ENCODE measurements around the gene KCNH1. TPM values are rescaled to one million over a fixed set of nuclear protein-coding genes. Genes with fewer than 3 reads are reported as not detected.

Gene KCNH1
- total and polyA plus RNA-seq, 7 donors, result 0.10 to 0.22 (median 0.17) TPM

DNA sequence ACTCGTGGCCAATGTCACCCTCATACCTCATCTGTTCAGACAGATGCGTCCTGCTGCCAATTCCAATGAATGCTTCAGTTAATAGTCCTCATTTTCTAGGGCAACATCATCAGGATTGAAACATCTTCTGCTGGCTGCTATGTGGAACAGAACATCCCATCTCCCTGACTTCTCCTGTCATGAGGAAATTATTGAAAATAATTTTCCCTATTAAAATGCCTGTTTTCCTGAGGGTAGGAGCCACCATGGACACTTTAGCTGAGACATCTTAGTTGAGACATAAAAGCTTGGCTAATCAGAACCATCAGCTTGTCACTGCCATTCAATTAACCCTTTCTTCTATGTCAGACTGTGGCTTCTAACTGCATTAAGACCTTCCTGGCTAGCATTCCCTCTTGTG is 409.2 kb downstream of the KCNH1 start:
- no peak overlapping the region for H3K27ac ChIP-seq
- 72 to 77% (median 72%) methylated on average over 2 of the region's 2 CpGs for WGBS, 3 donors
- intact Hi-C loops (cut with DNase I), result no loop called here
- DNase-seq (no peak), ATAC-seq (no peak)
- no peaks in the 10 kb centered on the region for H3K36me3 ChIP-seq (ENCODE audit: insufficient read depth in 1 of 2, low read depth in 1 of 2)
- no peaks in the 10 kb centered on the region for H3K4me1 ChIP-seq
- TF ChIP-seq, protein P1, sequence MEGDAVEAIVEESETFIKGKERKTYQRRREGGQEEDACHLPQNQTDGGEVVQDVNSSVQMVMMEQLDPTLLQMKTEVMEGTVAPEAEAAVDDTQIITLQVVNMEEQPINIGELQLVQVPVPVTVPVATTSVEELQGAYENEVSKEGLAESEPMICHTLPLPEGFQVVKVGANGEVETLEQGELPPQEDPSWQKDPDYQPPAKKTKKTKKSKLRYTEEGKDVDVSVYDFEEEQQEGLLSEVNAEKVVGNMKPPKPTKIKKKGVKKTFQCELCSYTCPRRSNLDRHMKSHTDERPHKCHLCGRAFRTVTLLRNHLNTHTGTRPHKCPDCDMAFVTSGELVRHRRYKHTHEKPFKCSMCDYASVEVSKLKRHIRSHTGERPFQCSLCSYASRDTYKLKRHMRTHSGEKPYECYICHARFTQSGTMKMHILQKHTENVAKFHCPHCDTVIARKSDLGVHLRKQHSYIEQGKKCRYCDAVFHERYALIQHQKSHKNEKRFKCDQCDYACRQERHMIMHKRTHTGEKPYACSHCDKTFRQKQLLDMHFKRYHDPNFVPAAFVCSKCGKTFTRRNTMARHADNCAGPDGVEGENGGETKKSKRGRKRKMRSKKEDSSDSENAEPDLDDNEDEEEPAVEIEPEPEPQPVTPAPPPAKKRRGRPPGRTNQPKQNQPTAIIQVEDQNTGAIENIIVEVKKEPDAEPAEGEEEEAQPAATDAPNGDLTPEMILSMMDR (IDR thresholded peaks at IDR 0.05), result no peak
- H3K27me3 ChIP-seq (ENCODE audit: insufficient read depth in 3 of 3, low read length in 2 of 3), result no peaks in the 10 kb centered on the region
- H3K4me3 ChIP-seq, result no peak overlapping the region
- H3K9me3 ChIP-seq, result no peaks in the 10 kb centered on the region

DNA sequence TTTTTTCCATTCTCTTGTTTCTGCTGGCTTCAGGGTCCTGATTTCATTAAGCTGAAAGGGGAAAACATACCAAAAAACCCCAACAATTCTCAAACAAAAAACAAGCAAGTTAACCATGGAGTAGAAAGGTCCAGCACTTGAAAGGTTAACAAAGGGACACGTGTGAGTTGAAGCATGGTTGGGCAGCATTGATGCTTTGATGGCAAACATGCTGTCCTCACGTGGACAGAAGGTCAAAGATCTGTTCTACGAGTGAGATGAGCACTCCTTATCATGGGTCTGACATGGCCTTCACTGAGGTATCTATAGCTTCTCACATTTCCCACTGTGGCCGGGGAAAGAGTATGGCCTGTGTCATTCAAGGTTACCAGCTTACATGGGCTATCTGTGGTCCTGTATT is 410.3 kb downstream of the KCNH1 start:
- Histone ChIP-seq H3K4me3 (no peak overlapping the region), H3K27ac (no peak overlapping the region), H3K4me1 (no peaks in the 10 kb centered on the region), H3K9me3 (no peaks in the 10 kb centered on the region), H3K27me3 (ENCODE audit: insufficient read depth in 3 of 3, low read length in 2 of 3) (no peaks in the 10 kb centered on the region), H3K36me3 (ENCODE audit: insufficient read depth in 1 of 2, low read depth in 1 of 2) (no peaks in the 10 kb centered on the region)
- ATAC-seq, result no peak
- DNase-seq, result no peak
- TF ChIP-seq, protein P1 (IDR thresholded peaks at IDR 0.05), result no peak
- intact Hi-C loops (cut with DNase I), result no loop called here
- 34 to 44% (median 37%) methylated on average over 4 of the region's 4 CpGs for WGBS, 3 donors

DNA sequence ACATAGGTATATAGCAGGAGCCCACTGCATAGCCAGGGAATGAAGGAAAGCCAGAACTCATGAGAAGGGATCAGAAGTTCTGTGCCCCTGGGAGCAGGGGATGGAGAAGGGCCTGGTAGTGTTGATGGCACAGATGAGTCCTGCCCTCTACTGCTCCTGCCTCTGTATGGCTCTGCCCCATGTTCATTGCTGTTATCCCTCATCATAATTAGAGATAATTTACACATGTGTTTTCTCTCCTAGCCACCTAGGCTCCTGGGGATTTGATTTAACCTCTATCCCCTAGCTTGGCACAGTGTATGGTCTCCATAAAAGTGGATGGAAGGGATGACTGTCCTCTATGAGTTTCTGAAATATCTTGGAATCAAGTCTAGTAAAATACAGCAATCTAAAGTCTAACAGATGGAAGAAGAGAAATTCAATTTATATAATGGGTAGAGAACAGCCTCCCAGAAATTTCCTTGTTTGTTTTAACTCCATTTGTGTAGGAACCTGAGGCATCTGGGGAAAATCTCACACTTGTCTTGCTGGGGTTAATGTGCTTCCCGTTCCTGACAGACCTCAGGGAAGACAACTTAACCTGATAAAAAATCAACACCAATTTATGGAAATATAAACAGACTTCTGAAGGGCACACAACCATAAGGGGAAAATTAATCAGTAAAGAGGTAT is 411.4 kb downstream of the KCNH1 start:
- WGBS, 3 donors, result 60 to 69% (median 69%) methylated on average over 1 of the region's 1 CpG
- no peak overlapping the region for H3K27ac ChIP-seq
- H3K4me3 ChIP-seq, result no peak overlapping the region
- H3K36me3 ChIP-seq (ENCODE audit: insufficient read depth in 1 of 2, low read depth in 1 of 2), result no peaks in the 10 kb centered on the region
- H3K4me1 ChIP-seq, result no peaks in the 10 kb centered on the region
- no peaks in the 10 kb centered on the region for H3K9me3 ChIP-seq
- intact Hi-C loops (cut with DNase I), result no loop called here
- no peak for ATAC-seq
- DNase-seq, result no peak
- no peaks in the 10 kb centered on the region for H3K27me3 ChIP-seq (ENCODE audit: insufficient read depth in 3 of 3, low read length in 2 of 3)
- TF ChIP-seq, protein P1 (IDR thresholded peaks at IDR 0.05), result no peak

DNA sequence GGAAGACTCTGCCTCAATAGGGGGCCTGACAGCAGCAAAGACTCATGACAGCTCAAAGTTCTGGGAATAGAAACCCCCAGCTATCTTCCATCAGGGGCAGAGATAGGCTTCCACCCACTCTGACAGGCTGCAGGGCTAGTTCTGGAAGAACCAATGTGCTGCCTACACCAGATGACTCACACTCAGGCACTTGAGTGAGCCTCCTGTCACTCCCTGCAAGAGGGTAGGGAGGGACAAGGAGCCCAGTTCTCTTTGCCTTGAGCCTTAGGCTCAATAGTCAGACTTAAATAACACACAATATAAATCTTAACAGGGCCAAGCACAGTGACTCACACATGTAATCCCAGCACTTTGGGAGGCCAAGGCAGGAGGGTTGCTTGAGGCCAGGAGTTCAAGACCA is 418.9 kb downstream of the KCNH1 start:
- H3K4me3 ChIP-seq, result no peak overlapping the region
- intact Hi-C loops (cut with DNase I), result no loop called here
- H3K36me3 ChIP-seq (ENCODE audit: insufficient read depth in 1 of 2, low read depth in 1 of 2), result no peaks in the 10 kb centered on the region
- H3K27ac ChIP-seq, result no peak overlapping the region
- H3K9me3 ChIP-seq, result no peaks in the 10 kb centered on the region
- H3K4me1 ChIP-seq, result no peaks in the 10 kb centered on the region
- TF ChIP-seq, protein P1 (IDR thresholded peaks at IDR 0.05), result no peak
- DNase-seq (no peak), ATAC-seq (no peak)
- H3K27me3 ChIP-seq (ENCODE audit: insufficient read depth in 3 of 3, low read length in 2 of 3), result no peaks in the 10 kb centered on the region

Measured in psoas muscle (tissue), 8 donors.